Measurements from ENCODE around the gene AGBL4. TPM values are rescaled to one million over a fixed set of nuclear protein-coding genes. Genes with fewer than 3 reads are reported as not detected.

AGBL4 gene
- total RNA-seq, 5 donors from 2014 or later (not counting 1 experiment from before 2014, with no cell fraction given) = 0.58 TPM; not detected in 4

GRCh38 chr1:49523764-49524163 is 500.0 kb downstream of the AGBL4 start:
- WGBS (ENCODE audit: insufficient coverage) = no CpG with 5 or more reads among the region's 1 CpG
- POLR2A ChIA-PET = no interaction called here
- no peak for ATAC-seq (replicated peaks in 1 of 4)

GRCh38 chr1:49466961-49467360 is 556.8 kb downstream of the AGBL4 start:
- no peak for ATAC-seq (replicated peaks in 1 of 4)
- peaks cover 0 to 9% (median 2%) of the 10 kb centered on the region in 3 donors for H3K9me3 Mint-ChIP-seq
- no peaks in the 10 kb centered on the region for H3K36me3 Mint-ChIP-seq
- no peaks in the 10 kb centered on the region for H3K36me3 ChIP-seq (ENCODE audit: control insufficient read depth in 2 of 2, extremely low read depth in 1 of 2, insufficient read depth in 1 of 2, low read length in 1 of 2)
- POLR2A ChIA-PET = no interaction called here
- H3K27ac ChIP-seq (ENCODE audit: low read length) = no peak overlapping the region
- no peak for DNase-seq
- no peaks in the 10 kb centered on the region for H3K4me1 ChIP-seq (ENCODE audit: control insufficient read depth in 1 of 2, extremely low read depth in 1 of 2, insufficient read depth in 2 of 2, low read length in 2 of 2)
- CTCF ChIA-PET = no interaction called here
- H3K4me1 Mint-ChIP-seq = no peaks in the 10 kb centered on the region
- H3K4me3 ChIP-seq (ENCODE audit: control insufficient read depth in 1 of 2, extremely low read depth in 1 of 2, low read length in 1 of 2) = no peak overlapping the region
- H3K27me3 ChIP-seq (replicated peaks in 1 of 2; ENCODE audit: control insufficient read depth in 2 of 2, extremely low read depth in 1 of 2, insufficient read depth in 2 of 2, low read length in 1 of 2) = no peaks in the 10 kb centered on the region
- WGBS (ENCODE audit: insufficient coverage) = no CpG with 5 or more reads among the region's 1 CpG
- no peaks in the 10 kb centered on the region for H3K27me3 Mint-ChIP-seq
- no peaks in the 10 kb centered on the region for H3K9me3 ChIP-seq
- H3K4me3 Mint-ChIP-seq = no peak overlapping the region
- no peak overlapping the region for H3K27ac Mint-ChIP-seq

More at GRCh38 chr1:49523764-49524163, 500.0 kb downstream of the AGBL4 start:
- no peaks in the 10 kb centered on the region for H3K4me1 ChIP-seq (ENCODE audit: control insufficient read depth in 1 of 2, extremely low read depth in 1 of 2, insufficient read depth in 2 of 2, low read length in 2 of 2)
- no peaks in the 10 kb centered on the region for H3K4me1 Mint-ChIP-seq
- H3K27ac Mint-ChIP-seq = no peak overlapping the region
- no peaks in the 10 kb centered on the region for H3K27me3 ChIP-seq (replicated peaks in 1 of 2; ENCODE audit: control insufficient read depth in 2 of 2, extremely low read depth in 1 of 2, insufficient read depth in 2 of 2, low read length in 1 of 2)
- DNase-seq = no peak
- CTCF ChIA-PET = no interaction called here
- H3K27me3 Mint-ChIP-seq = no peaks in the 10 kb centered on the region
- no peaks in the 10 kb centered on the region for H3K36me3 ChIP-seq (ENCODE audit: control insufficient read depth in 2 of 2, extremely low read depth in 1 of 2, insufficient read depth in 1 of 2, low read length in 1 of 2)
- H3K9me3 Mint-ChIP-seq = no peaks in the 10 kb centered on the region
- H3K4me3 Mint-ChIP-seq = no peak overlapping the region
- H3K9me3 ChIP-seq = no peaks in the 10 kb centered on the region
- no peaks in the 10 kb centered on the region for H3K36me3 Mint-ChIP-seq
- H3K4me3 ChIP-seq (ENCODE audit: control insufficient read depth in 1 of 2, extremely low read depth in 1 of 2, low read length in 1 of 2) = no peak overlapping the region
- H3K27ac ChIP-seq (ENCODE audit: low read length) = no peak overlapping the region

GRCh38 chr1:49465486-49466185 is 558.1 kb downstream of the AGBL4 start:
- H3K4me1 ChIP-seq (ENCODE audit: control insufficient read depth in 1 of 2, extremely low read depth in 1 of 2, insufficient read depth in 2 of 2, low read length in 2 of 2) = no peaks in the 10 kb centered on the region
- H3K4me1 Mint-ChIP-seq = no peaks in the 10 kb centered on the region
- H3K36me3 Mint-ChIP-seq = no peaks in the 10 kb centered on the region
- no peaks in the 10 kb centered on the region for H3K27me3 Mint-ChIP-seq
- no peaks in the 10 kb centered on the region for H3K36me3 ChIP-seq (ENCODE audit: control insufficient read depth in 2 of 2, extremely low read depth in 1 of 2, insufficient read depth in 1 of 2, low read length in 1 of 2)
- POLR2A ChIA-PET = interaction anchor here in 1 of 2 donors (0.6 kb wide), 1 partner anchor 212 kb away, joined by 3 read pairs; no protein-coding TSS in a partner anchor
- H3K4me3 ChIP-seq (ENCODE audit: control insufficient read depth in 1 of 2, extremely low read depth in 1 of 2, low read length in 1 of 2) = no peak overlapping the region
- H3K9me3 Mint-ChIP-seq = peaks cover 0 to 12% (median 2%) of the 10 kb centered on the region in 3 donors
- ATAC-seq (replicated peaks in 1 of 4) (no peak), DNase-seq (no peak)
- CTCF ChIA-PET = no interaction called here
- no peak overlapping the region for H3K4me3 Mint-ChIP-seq
- H3K27me3 ChIP-seq (replicated peaks in 1 of 2; ENCODE audit: control insufficient read depth in 2 of 2, extremely low read depth in 1 of 2, insufficient read depth in 2 of 2, low read length in 1 of 2) = no peaks in the 10 kb centered on the region
- H3K27ac ChIP-seq (ENCODE audit: low read length) = no peak overlapping the region
- H3K9me3 ChIP-seq = no peaks in the 10 kb centered on the region
- H3K27ac Mint-ChIP-seq = no peak overlapping the region
- no CpG with 5 or more reads among the region's 4 CpGs for WGBS (ENCODE audit: insufficient coverage)

- no peaks in the 10 kb centered on the region for H3K27me3 ChIP-seq (replicated peaks in 1 of 2; ENCODE audit: control insufficient read depth in 2 of 2, extremely low read depth in 1 of 2, insufficient read depth in 2 of 2, low read length in 1 of 2)
- H3K9me3 ChIP-seq = peaks cover 2% of the 10 kb centered on the region
- CTCF ChIA-PET = no interaction called here
- ATAC-seq (replicated peaks in 1 of 4) = no peak
- POLR2A ChIA-PET = no interaction called here
- no peak overlapping the region for H3K4me3 Mint-ChIP-seq
- H3K27me3 Mint-ChIP-seq = peaks cover 0 to 3% of the 10 kb centered on the region in 2 donors
- H3K36me3 ChIP-seq (ENCODE audit: control insufficient read depth in 2 of 2, extremely low read depth in 1 of 2, insufficient read depth in 1 of 2, low read length in 1 of 2) = no peaks in the 10 kb centered on the region
- no peaks in the 10 kb centered on the region for H3K4me1 Mint-ChIP-seq
- peaks cover 5 to 16% (median 9%) of the 10 kb centered on the region in 3 donors for H3K9me3 Mint-ChIP-seq
- H3K4me3 ChIP-seq (ENCODE audit: control insufficient read depth in 1 of 2, extremely low read depth in 1 of 2, low read length in 1 of 2) = no peak overlapping the region
- H3K27ac Mint-ChIP-seq = no peak overlapping the region
- WGBS (ENCODE audit: insufficient coverage) = no CpG with 5 or more reads among the region's 2 CpGs
- no peaks in the 10 kb centered on the region for H3K36me3 Mint-ChIP-seq
- DNase-seq = no peak
- H3K4me1 ChIP-seq (ENCODE audit: control insufficient read depth in 1 of 2, extremely low read depth in 1 of 2, insufficient read depth in 2 of 2, low read length in 2 of 2) = no peaks in the 10 kb centered on the region
- no peak overlapping the region for H3K27ac ChIP-seq (ENCODE audit: low read length)
Observed at GRCh38 chr1:49448200-49448599, 575.6 kb downstream of the AGBL4 start.

- DNase-seq (no peak), ATAC-seq (replicated peaks in 1 of 4) (no peak)
- H3K36me3 ChIP-seq (ENCODE audit: control insufficient read depth in 2 of 2, extremely low read depth in 1 of 2, insufficient read depth in 1 of 2, low read length in 1 of 2) = no peaks in the 10 kb centered on the region
- no peak overlapping the region for H3K4me3 Mint-ChIP-seq
- H3K27ac ChIP-seq (ENCODE audit: low read length) = no peak overlapping the region
- H3K27me3 Mint-ChIP-seq = no peaks in the 10 kb centered on the region
- H3K4me1 ChIP-seq (ENCODE audit: control insufficient read depth in 1 of 2, extremely low read depth in 1 of 2, insufficient read depth in 2 of 2, low read length in 2 of 2) = no peaks in the 10 kb centered on the region
- no peak overlapping the region for H3K27ac Mint-ChIP-seq
- CTCF ChIA-PET = no interaction called here
- H3K9me3 ChIP-seq = no peaks in the 10 kb centered on the region
- H3K27me3 ChIP-seq (replicated peaks in 1 of 2; ENCODE audit: control insufficient read depth in 2 of 2, extremely low read depth in 1 of 2, insufficient read depth in 2 of 2, low read length in 1 of 2) = no peaks in the 10 kb centered on the region
- no CpG with 5 or more reads among the region's 2 CpGs for WGBS (ENCODE audit: insufficient coverage)
- H3K4me3 ChIP-seq (ENCODE audit: control insufficient read depth in 1 of 2, extremely low read depth in 1 of 2, low read length in 1 of 2) = no peak overlapping the region
- H3K9me3 Mint-ChIP-seq = peaks cover 9 to 22% (median 9%) of the 10 kb centered on the region in 3 donors
- no peaks in the 10 kb centered on the region for H3K36me3 Mint-ChIP-seq
- no peaks in the 10 kb centered on the region for H3K4me1 Mint-ChIP-seq
- POLR2A ChIA-PET = interaction anchor here in 1 of 2 donors (0.6 kb wide), 1 partner anchor 133 kb away, joined by 3 read pairs; no protein-coding TSS in a partner anchor
Observed at GRCh38 chr1:49436865-49437264, 586.9 kb downstream of the AGBL4 start.

GRCh38 chr1:49435291-49435690 is 588.5 kb downstream of the AGBL4 start:
- POLR2A ChIA-PET = no interaction called here
- no peaks in the 10 kb centered on the region for H3K4me1 Mint-ChIP-seq
- no peaks in the 10 kb centered on the region for H3K27me3 Mint-ChIP-seq
- no peaks in the 10 kb centered on the region for H3K36me3 Mint-ChIP-seq
- no peaks in the 10 kb centered on the region for H3K36me3 ChIP-seq (ENCODE audit: control insufficient read depth in 2 of 2, extremely low read depth in 1 of 2, insufficient read depth in 1 of 2, low read length in 1 of 2)
- no peak overlapping the region for H3K4me3 Mint-ChIP-seq
- no peaks in the 10 kb centered on the region for H3K27me3 ChIP-seq (replicated peaks in 1 of 2; ENCODE audit: control insufficient read depth in 2 of 2, extremely low read depth in 1 of 2, insufficient read depth in 2 of 2, low read length in 1 of 2)
- CTCF ChIA-PET = no interaction called here
- no peaks in the 10 kb centered on the region for H3K9me3 ChIP-seq
- H3K27ac Mint-ChIP-seq = no peak overlapping the region
- no peak for ATAC-seq (replicated peaks in 1 of 4)
- no peak overlapping the region for H3K4me3 ChIP-seq (ENCODE audit: control insufficient read depth in 1 of 2, extremely low read depth in 1 of 2, low read length in 1 of 2)
- H3K27ac ChIP-seq (ENCODE audit: low read length) = no peak overlapping the region
- no peak for DNase-seq
- H3K9me3 Mint-ChIP-seq = peaks cover 3 to 15% (median 4%) of the 10 kb centered on the region in 3 donors
- H3K4me1 ChIP-seq (ENCODE audit: control insufficient read depth in 1 of 2, extremely low read depth in 1 of 2, insufficient read depth in 2 of 2, low read length in 2 of 2) = no peaks in the 10 kb centered on the region
